GM12801 (cell line): Measurements from ENCODE around the gene SSTR4.

Experiments
- CTCF ChIP-seq: IDR thresholded peaks from one replicate; pipeline ENCODE4 v1.5.1; 2011; ENCODE audit warnings: control low read depth; ENCODE audit not compliant: insufficient read length; ENCODE audit errors: extremely low read depth

Gene SSTR4

GRCh38 chr20:23047001-23047737 is 12.1 kb downstream of the SSTR4 start:
- no peak for TF ChIP-seq CTCF

GRCh38 chr20:23047738-23048214 is 12.7 kb downstream of the SSTR4 start:
- no peak for TF ChIP-seq CTCF

- TF ChIP-seq CTCF: no peak
Observed at GRCh38 chr20:23048283-23049200, 13.4 kb downstream of the SSTR4 start.

GRCh38 chr20:23049201-23050075 is 14.3 kb downstream of the SSTR4 start, which contains the start of gene THBD:
TSS of gene THBD (minus strand) at chr20:23049672. CDS start at chr20:23049504, 168 bp downstream.
- TF ChIP-seq CTCF: no peak

GRCh38 chr20:23050076-23050838 is 15.1 kb downstream of the SSTR4 start:
- no peak for TF ChIP-seq CTCF

GRCh38 chr20:23050847-23051627 is 15.9 kb downstream of the SSTR4 start:
- no peak for TF ChIP-seq CTCF
